NCI-H526 (cell line): ENCODE data around the gene FBXO36.
"Not testable (repeated sequence)": the region's sequence is repeated elsewhere in the genome, so short reads cannot be mapped to it uniquely, and the experiment has no call there.

Experiments
- DNase-seq, 2 experiments: peaks; one replicate each; lab custom pipeline; 2025; lab: John Stamatoyannopoulos, UW

The FBXO36 gene, protein sequence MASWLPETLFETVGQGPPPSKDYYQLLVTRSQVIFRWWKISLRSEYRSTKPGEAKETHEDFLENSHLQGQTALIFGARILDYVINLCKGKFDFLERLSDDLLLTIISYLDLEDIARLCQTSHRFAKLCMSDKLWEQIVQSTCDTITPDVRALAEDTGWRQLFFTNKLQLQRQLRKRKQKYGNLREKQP

DNA sequence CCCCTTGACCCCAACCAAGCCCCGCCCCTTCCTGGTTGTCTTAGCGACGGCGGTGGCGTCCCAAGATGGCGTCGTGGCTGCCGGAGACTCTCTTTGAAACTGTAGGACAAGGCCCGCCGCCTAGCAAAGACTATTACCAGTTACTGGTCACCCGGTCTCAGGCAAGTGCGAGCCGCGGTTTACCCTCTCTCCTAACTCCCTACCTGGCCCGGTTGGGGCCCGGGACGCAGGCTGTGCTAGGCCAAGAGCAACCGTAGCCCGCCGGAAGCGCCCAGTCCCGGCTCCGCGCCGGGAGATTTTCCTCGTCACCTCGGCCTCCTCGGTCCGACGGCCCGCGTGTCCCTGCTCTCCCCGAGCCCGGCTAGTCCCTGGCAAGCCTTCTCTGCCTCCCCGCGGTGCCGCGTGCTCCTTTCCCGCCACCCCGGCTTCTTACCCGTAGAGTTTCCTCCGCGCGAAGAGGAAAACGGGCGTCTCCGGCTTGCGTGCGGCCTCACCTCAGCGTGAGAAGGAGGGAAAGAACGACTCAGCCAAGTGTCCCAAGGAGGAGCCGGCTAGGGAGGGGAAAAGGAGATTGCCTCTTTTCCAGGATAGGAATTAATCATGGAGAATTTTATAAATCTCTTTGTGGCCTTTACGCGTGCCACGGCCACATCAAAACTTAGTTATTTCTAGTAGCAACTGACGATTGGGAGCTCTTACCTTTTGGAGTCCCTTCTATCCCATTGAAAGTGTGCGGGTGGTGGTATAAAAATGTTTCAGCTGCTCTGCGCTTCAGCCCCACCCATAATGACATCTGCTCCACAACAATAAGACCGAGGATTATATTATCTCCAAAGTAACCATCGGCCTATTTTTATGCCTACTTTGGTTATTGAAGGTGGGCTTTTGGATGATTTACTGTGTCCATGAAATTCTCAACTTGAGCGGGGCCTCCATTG, at the start of gene FBXO36:
TSS of gene FBXO36 (plus strand) at position 55 of the 938 bp plus-strand sequence. CDS start at position 66, 11 bp downstream.
- DNase-seq, result peak; percentile 87 to 95

DNA sequence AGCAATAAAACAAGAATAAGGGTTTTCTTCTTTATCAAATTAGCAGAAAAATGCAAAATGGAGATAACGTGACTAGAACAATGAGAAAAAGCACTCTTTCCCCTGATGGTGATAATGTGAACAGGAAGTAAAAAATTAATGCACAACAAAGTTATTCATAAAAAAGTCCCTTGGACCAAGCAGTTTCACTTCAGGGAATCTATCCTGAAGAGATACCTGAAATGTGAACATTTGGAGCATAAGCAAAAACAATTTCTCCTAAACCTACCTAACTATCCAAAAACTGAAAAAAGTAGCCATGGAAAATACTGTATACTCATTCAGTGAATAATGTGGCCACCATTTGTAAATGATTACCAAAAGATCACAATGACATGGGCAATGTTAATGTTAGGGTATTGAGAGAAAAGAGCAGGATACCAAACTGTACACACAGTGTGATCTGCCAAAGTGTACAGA, 49.2 kb upstream of the FBXO36 start:
- no peak for DNase-seq

DNA sequence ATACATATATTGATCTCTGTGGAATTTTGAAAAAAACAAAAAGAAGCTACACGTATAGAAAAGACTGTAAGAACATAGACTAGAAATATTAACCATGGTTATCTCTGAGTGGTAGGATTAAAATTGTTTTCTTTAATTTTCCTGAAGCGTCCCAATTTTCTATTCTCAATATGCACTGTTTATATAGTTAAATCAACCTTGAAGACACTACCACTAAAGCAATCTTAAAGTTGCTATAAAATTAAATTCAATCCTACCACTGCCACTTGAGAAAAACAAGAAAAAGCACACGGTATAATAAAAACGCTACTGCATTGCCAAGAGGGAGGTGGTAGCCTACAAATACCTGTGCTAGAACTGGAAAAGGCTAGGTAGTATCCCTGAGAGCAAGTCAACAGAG, 47.7 kb upstream of the FBXO36 start:
- no peak for DNase-seq

DNA sequence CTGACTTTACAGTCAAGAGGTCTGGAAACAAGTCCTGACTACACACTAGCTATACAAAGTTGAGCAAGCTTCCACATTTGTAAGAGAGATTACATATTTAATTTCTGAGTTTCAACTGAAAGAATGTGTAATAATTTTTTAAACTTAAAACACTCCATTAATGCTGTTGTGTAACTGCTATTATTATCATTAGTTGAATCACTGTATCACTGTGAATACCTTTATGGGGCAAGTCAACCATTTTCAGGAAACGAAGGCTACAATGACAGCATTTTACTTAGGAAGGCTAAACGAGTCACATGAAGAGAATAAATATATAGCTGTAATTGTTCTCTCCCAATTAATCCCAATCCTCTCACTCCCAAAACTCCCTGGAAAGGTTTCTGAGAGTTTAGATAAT, 46.8 kb upstream of the FBXO36 start:
- DNase-seq, result no peak

DNA sequence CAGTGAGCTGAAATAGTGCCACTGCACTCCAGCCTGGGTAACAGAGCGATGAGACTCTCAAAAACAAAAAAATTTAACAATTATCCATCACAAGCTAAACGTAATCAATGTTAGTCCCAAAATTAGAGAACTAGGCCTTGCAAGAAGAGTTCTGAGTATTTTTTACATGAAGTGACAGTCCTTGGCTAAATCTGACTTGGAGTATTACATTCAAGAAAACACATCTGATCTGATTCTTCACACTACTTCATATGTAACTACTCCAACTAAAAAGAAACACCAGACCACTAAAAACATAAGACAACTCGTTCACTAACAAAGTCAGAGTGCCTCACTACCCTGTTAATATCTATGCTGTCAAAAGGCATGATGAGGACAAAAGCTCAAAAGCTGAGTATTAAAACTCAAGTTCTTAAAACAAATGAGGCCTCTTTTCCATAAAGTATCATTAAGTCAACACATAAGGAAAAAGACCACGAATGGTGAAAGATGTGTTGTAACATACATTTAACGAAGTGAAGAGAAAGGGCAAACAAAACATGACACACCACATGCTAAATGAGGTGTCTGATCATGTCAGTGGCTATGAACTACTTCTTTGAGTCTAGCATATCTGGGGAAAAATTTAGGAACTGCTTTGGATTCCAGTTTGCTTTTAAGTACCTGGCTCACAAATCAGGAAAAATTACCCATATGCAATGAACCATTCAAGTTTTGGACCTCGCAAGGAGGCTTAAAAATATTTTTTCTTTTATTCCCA, 42.9 kb upstream of the FBXO36 start:
- no peak for DNase-seq

DNA sequence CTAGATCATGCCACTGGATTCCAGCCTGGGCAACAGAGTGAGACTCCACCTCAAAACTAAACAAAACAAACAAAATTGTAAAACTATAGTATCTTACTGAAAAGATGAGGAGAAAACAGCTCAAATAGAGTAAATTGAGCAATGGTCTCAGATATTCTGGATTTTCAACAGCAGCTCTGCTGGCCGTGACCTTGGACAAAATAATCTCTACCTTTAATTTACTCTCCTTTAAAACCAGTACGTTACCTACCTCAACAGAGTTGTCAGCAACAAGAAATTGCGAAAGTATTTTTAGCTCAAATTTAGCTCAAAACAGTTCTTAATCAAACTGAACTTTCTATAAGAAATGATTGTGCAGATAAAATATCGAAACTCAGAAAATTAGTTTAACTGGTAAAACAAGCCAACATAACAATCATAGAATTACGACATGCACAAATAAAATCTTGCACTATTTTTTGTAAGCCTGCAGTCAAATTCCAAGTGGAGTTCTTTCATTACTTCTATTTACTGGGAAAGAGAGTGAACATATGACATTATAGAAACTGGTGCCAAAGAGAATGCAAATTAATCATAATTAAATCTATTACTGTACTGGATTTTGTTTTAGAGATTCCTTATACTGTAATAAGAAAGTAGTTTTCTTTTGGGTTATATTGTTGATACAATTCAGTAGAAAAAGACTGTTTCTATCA, 41.3 kb upstream of the FBXO36 start:
- no peak for DNase-seq

DNA sequence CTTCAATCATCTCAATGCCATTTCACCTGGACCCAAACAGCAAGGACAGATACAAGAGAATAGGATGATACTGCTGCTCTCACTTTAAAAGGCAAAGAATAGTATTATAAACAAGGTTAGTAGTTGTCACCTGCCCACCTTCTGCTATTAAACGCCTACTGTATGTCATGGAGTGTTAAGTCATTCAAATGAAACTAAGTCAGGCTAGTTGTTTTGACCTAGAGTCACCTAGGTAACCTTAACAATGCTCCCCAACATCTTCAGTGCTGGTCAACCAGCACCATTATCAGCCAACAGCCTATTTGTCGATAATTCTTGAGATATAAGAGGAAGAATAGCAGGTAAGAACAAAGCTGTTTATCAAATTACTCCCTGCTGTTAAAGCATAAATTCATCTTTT, 39.7 kb upstream of the FBXO36 start:
- DNase-seq, result no peak

DNA sequence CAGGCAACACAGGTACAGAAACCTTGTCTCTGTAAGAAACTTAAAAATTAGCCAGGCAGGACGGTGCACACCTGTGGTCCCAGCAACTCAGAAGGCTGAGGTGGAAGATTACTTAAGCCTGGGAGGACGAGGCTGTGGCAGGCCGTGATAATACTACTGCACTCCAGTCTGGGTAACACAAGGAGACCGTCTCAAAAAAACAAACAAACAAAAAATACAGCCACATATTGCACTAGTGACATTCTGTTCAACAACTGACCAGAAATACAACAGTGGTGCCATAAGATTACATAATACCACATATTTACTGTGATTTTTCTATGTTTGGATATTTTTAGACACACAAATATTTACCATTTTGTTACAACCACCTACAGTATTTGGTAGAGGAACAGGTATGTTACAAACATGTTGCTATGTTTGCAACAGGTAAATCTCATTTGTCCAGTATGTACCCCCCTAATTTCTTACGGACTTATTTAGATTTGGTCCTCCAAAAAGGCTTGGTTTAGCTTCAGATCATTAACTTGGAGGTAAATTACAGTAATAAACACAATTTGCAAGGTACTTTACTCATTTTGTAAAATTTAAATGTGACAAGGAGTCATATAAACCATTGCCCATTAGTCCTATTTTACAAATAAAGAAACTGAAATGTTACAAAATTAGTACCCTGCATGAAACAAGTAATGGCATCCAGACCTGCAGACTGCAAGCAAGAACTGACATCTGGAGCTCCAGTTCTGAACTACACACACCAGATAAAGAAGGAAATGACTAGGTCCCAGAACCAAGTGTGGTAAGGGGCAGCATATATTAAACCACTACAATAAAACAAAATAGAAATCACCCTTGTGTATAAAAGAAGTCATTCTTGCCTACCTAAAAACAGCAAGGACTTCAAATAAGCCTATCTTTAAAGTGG, 37.3 kb upstream of the FBXO36 start:
- DNase-seq, result no peak

DNA sequence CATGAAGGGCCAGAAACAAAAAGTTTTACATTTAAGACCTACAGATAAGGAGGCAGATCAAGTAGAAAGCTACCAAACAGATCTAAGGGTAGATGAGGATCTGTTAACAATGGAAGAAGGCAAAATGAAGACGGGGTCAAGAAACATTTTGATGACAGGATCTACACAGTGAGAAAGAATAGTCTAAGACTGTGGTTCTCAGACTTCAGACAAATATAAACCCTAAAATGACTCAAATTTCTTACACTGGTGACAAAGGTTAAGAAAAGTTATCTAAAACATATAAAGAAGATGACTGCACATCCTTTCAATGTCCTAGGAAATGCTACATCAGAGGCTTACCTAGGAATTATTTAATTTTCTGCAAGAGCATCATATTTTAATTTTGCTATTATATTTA, 34.9 kb upstream of the FBXO36 start:
- DNase-seq, result no peak

DNA sequence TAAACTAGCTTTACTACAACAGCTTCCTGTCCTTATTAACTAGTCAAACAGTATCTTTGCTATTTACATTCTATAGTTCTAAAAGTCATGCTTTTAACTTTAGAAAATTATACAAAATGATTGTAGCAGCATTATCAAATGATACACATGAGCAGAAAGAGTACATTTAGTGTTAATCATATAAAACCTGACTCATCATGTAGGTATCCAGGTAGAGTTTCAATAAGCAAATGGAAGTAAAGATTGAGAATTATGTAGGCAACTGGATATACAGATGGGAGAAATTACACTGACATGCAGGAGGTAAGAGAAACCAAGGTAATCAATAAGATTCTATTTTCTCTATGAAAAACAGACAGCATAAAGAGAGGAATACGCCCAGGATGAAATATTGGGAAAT, 34.3 kb upstream of the FBXO36 start:
- DNase-seq, result no peak

DNA sequence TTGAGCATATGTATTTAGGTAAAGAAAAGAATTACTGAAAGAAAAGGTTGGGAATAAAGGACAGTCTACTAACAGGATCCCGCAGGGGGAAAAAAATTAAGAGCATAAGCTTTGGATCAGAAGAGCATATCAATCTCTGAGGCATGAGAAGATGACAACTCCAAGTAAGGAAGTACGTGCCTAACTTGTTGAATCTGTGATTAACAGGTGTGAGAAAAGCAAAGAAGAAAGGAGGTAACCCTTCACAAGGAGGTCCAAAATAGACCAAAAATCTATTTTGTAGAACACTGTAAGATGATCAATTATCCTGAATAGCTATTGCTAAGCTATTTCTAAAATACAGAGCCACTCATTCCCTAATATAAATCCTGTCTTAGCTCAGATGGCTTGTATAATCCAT, 33.3 kb upstream of the FBXO36 start:
- DNase-seq, result no peak

DNA sequence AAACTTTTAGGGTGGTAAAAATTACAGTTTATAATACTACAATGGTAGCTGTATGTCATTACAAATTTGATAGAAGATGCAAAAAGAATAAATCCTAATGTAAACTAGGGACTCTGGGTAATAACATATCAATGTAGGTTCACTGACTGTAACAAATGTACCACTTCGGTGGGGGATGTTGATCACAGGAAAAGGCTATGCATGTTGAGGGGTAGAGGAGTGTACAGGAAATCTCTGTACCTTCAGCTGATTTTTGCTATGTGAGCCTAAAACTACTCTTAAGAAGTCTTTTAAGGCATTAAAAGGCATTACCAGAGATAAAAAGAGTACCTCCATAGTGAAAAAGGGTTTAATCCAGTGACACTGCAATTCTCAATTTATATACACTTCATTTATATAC, 25.4 kb upstream of the FBXO36 start:
- no peak for DNase-seq

DNA sequence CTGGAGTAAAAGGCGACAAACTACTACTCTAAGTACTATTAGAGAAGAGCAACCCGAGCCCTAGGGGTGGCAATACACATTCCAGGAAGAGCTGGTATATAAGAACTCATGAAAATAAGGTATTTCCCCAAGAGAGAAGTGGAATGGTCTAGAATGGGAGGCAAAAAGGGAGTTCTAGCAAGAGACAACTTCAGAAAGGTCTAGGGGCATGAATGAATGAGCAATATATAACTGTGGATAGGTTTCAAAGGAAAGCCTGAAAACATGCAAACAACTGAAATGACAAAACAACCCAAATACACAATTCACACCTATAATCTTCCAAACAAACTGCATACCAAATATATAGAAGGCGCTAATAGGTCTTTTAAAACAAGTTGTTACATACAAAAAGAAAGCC, 22.7 kb upstream of the FBXO36 start:
- no peak for DNase-seq

DNA sequence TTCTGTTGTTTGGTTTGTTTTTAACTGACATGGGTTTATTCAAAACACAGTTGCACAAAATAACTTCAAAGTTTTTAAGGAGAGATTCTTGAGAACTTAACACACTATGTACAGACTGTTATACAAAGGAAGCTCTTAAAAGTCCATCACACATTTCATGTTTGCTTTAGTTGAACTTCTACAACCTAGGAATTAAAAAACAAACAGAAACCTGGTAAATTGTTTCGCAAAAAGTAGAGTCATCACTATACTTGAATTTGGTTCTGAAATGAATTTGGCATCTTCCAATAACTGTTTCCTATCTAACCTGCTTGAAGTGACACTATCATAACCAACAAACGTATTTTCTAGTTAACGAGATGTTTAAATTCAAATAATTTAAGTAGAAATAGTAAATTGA, 22.3 kb upstream of the FBXO36 start:
- no peak for DNase-seq

DNA sequence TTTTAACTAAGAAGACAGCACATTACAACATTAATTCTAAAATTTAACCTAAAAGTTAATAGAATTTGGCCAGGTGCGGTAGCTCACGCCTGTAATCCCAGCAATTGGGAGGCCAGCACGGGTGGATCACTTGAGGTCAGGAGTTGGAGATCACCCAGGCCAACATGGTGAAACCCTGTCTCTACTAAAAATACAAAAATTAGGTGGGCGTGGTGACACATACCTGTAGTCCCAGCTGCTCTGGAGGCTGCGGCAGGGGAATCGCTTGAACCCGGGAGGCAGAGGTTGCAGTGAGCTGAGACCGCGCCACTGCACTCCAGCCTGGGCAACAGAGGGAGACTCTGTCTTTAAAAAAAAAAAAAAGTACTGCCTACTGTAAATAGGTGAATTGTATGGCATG, 21.8 kb upstream of the FBXO36 start:
- not testable (repeated sequence) for DNase-seq

DNA sequence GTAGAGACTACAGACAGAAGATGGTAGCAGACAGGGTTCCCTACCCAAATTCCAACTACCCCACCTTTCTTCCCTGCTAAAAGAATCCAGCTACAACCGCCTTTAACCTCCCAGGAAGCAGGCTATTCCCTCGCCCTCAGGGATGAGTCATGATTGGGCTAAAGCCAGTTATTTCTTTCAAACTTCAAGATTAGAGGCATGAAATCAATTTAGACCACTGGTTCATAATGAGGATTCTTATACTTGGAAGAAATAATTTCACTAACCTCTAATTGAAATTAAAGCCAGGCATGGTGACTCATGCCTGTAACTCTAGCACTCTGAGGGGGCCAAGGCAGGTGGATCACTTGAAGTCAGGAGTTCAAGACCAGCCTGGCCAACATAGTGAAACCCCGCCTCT, 20.5 kb upstream of the FBXO36 start:
- DNase-seq, result no peak

DNA sequence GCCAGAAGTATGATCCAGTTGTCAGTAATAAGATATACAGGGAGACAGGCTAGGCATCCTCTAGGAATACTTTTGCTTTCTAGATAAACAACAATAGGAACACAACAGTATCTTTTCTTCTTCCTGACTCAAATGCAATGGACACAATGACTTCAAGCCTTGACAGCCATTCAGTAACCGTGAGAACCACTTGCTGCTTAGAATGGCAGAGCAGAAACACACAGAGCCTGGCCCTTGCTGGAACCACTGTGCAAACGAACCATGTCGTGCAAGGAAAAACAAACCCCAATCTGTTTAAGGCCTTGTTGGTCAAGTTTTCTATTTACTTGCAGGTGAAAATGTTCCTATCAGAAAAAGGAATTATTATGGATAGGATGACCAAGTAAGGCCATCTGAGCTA, 19.3 kb upstream of the FBXO36 start:
- no peak for DNase-seq

DNA sequence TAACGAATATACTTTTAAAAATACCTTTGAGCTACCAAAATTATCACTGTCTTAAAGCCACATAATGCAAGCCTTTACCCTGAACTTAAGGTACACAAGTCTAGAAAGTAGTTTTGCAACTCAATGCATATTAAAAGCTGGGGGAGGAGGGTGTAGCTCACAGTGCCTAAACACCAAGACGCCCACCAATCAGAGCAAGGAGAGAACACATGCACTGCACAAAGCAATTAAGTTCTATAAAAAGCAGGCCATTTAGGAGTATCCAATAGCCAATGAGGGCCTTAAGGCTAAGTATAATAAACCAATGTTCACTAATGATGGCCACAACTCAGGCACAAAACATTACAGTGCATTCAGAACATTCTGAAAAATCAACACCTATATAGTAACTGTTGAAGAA, 16.7 kb upstream of the FBXO36 start:
- DNase-seq, result no peak

DNA sequence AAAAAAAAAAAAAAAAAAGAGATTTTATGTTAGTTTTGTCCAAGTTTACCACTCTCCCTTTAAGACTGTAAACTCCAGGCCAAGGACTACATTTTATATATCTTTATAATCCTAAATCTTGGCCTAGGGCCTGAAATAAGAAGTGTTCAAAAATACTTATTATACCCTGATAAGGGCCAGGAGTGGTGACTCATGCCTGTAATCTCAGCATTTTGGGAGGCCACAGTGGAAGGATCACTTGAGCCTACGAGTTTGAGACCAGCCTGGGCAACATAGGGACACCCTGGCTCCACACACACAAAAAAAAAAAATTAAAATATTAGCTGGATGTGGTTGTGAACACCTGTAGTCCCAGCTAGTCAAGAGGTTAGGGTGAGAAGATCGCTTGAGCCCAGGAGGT, 13.2 kb upstream of the FBXO36 start:
- DNase-seq, result no peak

DNA sequence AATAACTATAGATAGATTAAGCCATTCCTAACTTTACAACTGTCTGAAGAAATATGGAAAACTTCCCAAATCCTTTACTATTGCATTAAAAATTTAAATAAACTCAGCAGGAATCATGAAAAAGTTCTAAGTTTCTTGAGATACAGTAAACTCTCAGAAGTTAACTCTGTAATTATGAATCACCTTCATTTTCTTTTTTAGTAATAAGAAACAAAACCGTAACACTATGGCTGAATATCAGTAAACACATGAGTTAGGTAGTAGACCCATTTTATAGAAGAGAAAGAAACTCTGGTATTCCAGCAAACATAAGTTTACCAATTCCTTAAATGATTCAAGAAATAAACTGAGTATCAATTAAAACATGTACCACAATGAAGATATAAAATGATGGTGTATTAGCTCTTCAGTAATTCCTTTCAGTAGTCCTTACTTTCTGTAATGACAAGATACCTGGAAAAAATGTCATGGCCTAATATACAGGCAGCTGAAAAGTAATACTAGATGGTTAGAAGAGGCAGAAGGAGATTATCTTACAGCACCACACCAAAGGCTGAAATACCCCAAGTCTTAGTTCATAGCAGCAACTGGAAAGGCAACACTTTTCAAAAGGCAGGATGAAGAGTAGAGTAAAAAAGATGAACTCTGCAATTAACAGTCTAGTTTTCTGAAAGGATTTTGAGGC, 12.0 kb upstream of the FBXO36 start:
- no peak for DNase-seq
